ENCODE results near the gene FOXI1.
A peak's percentile ranks its signal among the peaks of the same experiment; 100 is the strongest.

FOXI1 gene

DNA sequence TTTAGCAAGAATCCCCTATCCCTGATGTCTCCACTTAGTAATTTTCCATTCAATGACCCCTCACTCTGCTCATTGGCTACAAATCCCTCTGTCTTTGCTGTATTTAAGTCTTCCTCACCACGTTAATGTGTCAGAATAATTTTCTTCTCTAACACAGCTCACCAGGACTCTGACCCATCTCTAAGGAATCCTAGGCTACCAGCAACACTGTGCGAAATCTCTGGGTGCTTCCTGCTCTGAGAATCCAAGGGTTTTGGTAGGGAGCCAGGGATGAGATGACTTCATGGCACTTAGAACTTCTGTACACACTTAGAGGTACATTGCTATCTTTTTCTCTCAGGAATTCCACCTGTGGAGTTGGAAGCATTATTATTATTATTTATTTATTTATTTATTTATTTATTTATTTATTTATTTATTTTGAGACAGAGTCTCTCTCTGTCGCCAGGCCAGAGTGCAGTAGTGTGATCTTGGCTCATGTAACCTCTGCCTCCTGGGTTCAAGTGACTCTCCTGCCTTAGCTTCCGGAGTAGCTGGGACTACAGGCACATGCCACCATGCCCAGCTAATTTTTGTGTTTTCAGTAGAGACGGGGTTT lies 53.5 kb downstream of the FOXI1 start:
- CTCF ChIA-PET, result no interaction called here
- no peaks in the 10 kb centered on the region for H3K4me1 ChIP-seq (ENCODE audit: control insufficient read depth, insufficient read depth, low read length)
- TF ChIP-seq TRIM28 (IDR thresholded peaks at IDR 0.05; ENCODE audit: borderline replicate concordance, low read length), result no peak
- TF ChIP-seq CTCF (tag by site-specific recombination; IDR thresholded peaks at IDR 0.05), result no peak
- no peak for TF ChIP-seq PRDM10 (tag by site-specific recombination; IDR thresholded peaks at IDR 0.05)
- TF ChIP-seq ZNF335 (tag by site-specific recombination; conservative IDR thresholded peaks at IDR 0.05), result no peak
- TF ChIP-seq ZNF837 (tag by site-specific recombination; IDR thresholded peaks at IDR 0.05), result no peak
- TF ChIP-seq, protein P1, sequence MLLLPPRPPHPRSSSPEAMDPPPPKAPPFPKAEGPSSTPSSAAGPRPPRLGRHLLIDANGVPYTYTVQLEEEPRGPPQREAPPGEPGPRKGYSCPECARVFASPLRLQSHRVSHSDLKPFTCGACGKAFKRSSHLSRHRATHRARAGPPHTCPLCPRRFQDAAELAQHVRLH (tag by site-specific recombination; IDR thresholded peaks at IDR 0.05), result no peak
- TF ChIP-seq, protein P2, sequence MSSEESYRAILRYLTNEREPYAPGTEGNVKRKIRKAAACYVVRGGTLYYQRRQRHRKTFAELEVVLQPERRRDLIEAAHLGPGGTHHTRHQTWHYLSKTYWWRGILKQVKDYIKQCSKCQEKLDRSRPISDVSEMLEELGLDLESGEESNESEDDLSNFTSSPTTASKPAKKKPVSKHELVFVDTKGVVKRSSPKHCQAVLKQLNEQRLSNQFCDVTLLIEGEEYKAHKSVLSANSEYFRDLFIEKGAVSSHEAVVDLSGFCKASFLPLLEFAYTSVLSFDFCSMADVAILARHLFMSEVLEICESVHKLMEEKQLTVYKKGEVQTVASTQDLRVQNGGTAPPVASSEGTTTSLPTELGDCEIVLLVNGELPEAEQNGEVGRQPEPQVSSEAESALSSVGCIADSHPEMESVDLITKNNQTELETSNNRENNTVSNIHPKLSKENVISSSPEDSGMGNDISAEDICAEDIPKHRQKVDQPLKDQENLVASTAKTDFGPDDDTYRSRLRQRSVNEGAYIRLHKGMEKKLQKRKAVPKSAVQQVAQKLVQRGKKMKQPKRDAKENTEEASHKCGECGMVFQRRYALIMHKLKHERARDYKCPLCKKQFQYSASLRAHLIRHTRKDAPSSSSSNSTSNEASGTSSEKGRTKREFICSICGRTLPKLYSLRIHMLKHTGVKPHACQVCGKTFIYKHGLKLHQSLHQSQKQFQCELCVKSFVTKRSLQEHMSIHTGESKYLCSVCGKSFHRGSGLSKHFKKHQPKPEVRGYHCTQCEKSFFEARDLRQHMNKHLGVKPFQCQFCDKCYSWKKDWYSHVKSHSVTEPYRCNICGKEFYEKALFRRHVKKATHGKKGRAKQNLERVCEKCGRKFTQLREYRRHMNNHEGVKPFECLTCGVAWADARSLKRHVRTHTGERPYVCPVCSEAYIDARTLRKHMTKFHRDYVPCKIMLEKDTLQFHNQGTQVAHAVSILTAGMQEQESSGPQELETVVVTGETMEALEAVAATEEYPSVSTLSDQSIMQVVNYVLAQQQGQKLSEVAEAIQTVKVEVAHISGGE (tag by site-specific recombination; conservative IDR thresholded peaks at IDR 0.05; ENCODE audit: low read depth), result peak; percentile 79
- TF ChIP-seq KLF7 (tag by site-specific recombination; IDR thresholded peaks at IDR 0.05; ENCODE audit: borderline replicate concordance), result peak; percentile 19; the same call in 1 of the 2 replicates
- TF ChIP-seq ZNF654 (tag by site-specific recombination; IDR thresholded peaks at IDR 0.05; ENCODE audit: low read depth), result peak; percentile 38
- no peak for TF ChIP-seq KLF10 (tag by site-specific recombination; IDR thresholded peaks at IDR 0.05)
- TF ChIP-seq ZNF16 (tag by site-specific recombination; IDR thresholded peaks at IDR 0.05; ENCODE audit: low read depth), result no peak
- TF ChIP-seq ZNF138 (tag by site-specific recombination; IDR thresholded peaks at IDR 0.05; ENCODE audit: borderline replicate concordance), result no peak
- no peak for TF ChIP-seq EGR2 (tag by site-specific recombination; IDR thresholded peaks at IDR 0.05; ENCODE audit: low read depth)
- TF ChIP-seq SALL2 (tag by site-specific recombination; IDR thresholded peaks at IDR 0.05; ENCODE audit: borderline replicate concordance), result no peak
- 0 out of 2 replicates have a peak, but pooled peaks have one; percentile 17 for TF ChIP-seq SCRT2 (tag by site-specific recombination; IDR thresholded peaks at IDR 0.05)
- TF ChIP-seq ZNF776 (tag by site-specific recombination; IDR thresholded peaks at IDR 0.05; ENCODE audit: borderline replicate concordance), result no peak
- no peak for TF ChIP-seq KLF9 (tag by site-specific recombination; IDR thresholded peaks at IDR 0.05; ENCODE audit: low read depth)
- no peak for TF ChIP-seq ZNF785 (tag by site-specific recombination; IDR thresholded peaks at IDR 0.05)
- TF ChIP-seq ZNF623 (tag by site-specific recombination; IDR thresholded peaks at IDR 0.05), result peak; percentile 68
- peak; percentile 71 for TF ChIP-seq ZBTB8A (tag by site-specific recombination; IDR thresholded peaks at IDR 0.05)
- no peak for TF ChIP-seq ZNF473 (tag by site-specific recombination; IDR thresholded peaks at IDR 0.05)
- TF ChIP-seq ZNF692 (tag by site-specific recombination; IDR thresholded peaks at IDR 0.05), result no peak
- 0 out of 2 replicates have a peak, but pooled peaks have one; percentile 23 for TF ChIP-seq ZNF664 (tag by site-specific recombination; IDR thresholded peaks at IDR 0.05)
- TF ChIP-seq ZNF24 (tag by site-specific recombination; IDR thresholded peaks at IDR 0.05), result no peak
- no peak for TF ChIP-seq ZNF350 (tag by site-specific recombination; IDR thresholded peaks at IDR 0.05)
- no peak; the same call in 1 of the 2 replicates for TF ChIP-seq SP3 (tag by site-specific recombination; IDR thresholded peaks at IDR 0.05)
- TF ChIP-seq ZNF558 (tag by site-specific recombination; IDR thresholded peaks at IDR 0.05), result 0 out of 2 replicates have a peak, but pooled peaks have one; percentile 24
- TF ChIP-seq ZBTB21 (tag by site-specific recombination; IDR thresholded peaks at IDR 0.05), result peak; percentile 45; the same call in 1 of the 2 replicates

More for the DNA sequence above, 53.5 kb downstream of the FOXI1 start:
- Histone ChIP-seq H3K27ac (ENCODE audit: extremely low read depth, low read depth, low read length) (no peak overlapping the region), H3K4me3 (ENCODE audit: low read depth, low read length) (no peak overlapping the region), H3K9me3 (ENCODE audit: control insufficient read depth, insufficient read depth, low read depth, low read length) (no peaks in the 10 kb centered on the region), H3K36me3 (ENCODE audit: control insufficient read depth in 2 of 2, insufficient read depth in 1 of 2, low read length in 2 of 2) (no peaks in the 10 kb centered on the region)
- POLR2A ChIA-PET, result no interaction called here

All from HEK293 (cell line).